Tibial nerve (tissue), 4 donors: ENCODE results near the gene KDM4B. TPM values are rescaled to one million over a fixed set of nuclear protein-coding genes. Genes with fewer than 3 reads are reported as not detected.

Experiments
- DNase-seq, 2 donors: peaks; one replicate each; pipeline ENCODE4 v3.0.0-alpha.2; 2019; ENCODE audit warnings: low spot score in 2 of 2
- H3K27ac ChIP-seq, 4 donors: fragments of 200-600 bp; sonication (generic) in 3 of 4; one replicate each; pipeline ENCODE4 v1.5.1; 2017 to 2019; ENCODE audit warnings: mild to moderate bottlenecking in 1 of 4
- H3K27me3 ChIP-seq, 2 donors: fragments of 200-600 bp; sonication (generic) in 1 of 2; one replicate each; pipeline versions ENCODE4 v1.5.1 to v1.6.0; 2017 to 2019
- H3K36me3 ChIP-seq, 3 donors: fragments of 200-600 bp; sonication (generic); one replicate each; pipeline ENCODE4 v1.5.1; 2018 to 2019
- H3K4me1 ChIP-seq, 4 donors: fragments of 200-600 bp; sonication (generic) in 3 of 4; one replicate each; pipeline ENCODE4 v1.5.1; 2017 to 2019
- H3K4me3 ChIP-seq, 4 donors: fragments of 200-600 bp; sonication (generic) in 3 of 4; one replicate each; pipeline ENCODE4 v1.5.1; 2017 to 2019; ENCODE audit warnings: mild to moderate bottlenecking in 1 of 4, moderate library complexity in 1 of 4
- H3K9me3 ChIP-seq, 4 donors: fragments of 200-600 bp; sonication (generic) in 3 of 4; one replicate each; pipeline ENCODE4 v1.5.1; 2017 to 2019
- CTCF ChIP-seq, 5 experiments: fragments of 200-600 bp in 3 of 5; fragments of 450-650 bp in 2 of 5; sonication (generic) in 3 of 5; IDR thresholded peaks; one replicate each; pipeline ENCODE4 v1.5.1; 2016 to 2019; ENCODE audit warnings: antibody characterized with exemption in 5 of 5, mild to moderate bottlenecking in 3 of 5, moderate library complexity in 2 of 5
- EP300 ChIP-seq, 2 donors: sonication (generic); formaldehyde crosslinking; IDR thresholded peaks; one replicate each; pipeline ENCODE4 v1.6.1; 2017; ENCODE audit warnings: antibody characterized with exemption in 2 of 2, mild to moderate bottlenecking in 1 of 2
- POLR2A ChIP-seq, 2 donors: fragments of 450-650 bp; IDR thresholded peaks; one replicate each; pipeline ENCODE4 v1.6.1; 2017; ENCODE audit warnings: antibody characterized with exemption in 2 of 2, mild to moderate bottlenecking in 2 of 2, moderate library complexity in 2 of 2
- WGBS, 2 donors: methylation state at CpG; one replicate each; pipeline ENCODE4 v1.1.5; 2018; 5-methylcytosine and 5-hydroxymethylcytosine counted together
- total RNA-seq, 4 donors: library from RNA; depleted of rRNA; stranded (reverse); fragments of >200 nt; gene quantifications; one replicate each; pipeline ENCODE4 v1.1.0, GENCODE V29; 2016

Gene KDM4B
- total RNA-seq, 4 donors from 2014 or later: 37.8 to 72.4 (median 57.2) TPM

GRCh38 chr19:5011476-5012238 is 42.7 kb downstream of the KDM4B start:
- WGBS, 2 donors: 28 to 57% methylated on average over 14 to 24 of the region's 26 CpGs
- no peak for DNase-seq
- Histone ChIP-seq H3K27ac (peak overlapping the region in 1 of 4 donors; percentile 68), H3K4me3 (no peak overlapping the region), H3K4me1 (peaks cover 0 to 38% (median 0%) of the 10 kb centered on the region in 4 donors), H3K36me3 (peaks cover 0 to 18% (median 7%) of the 10 kb centered on the region in 3 donors), H3K9me3 (peaks cover 0 to 10% (median 0%) of the 10 kb centered on the region in 4 donors), H3K27me3 (no peaks in the 10 kb centered on the region)
- peak in 1 of 2 donors; percentile 14 for TF ChIP-seq EP300 (IDR thresholded peaks at IDR 0.05)
- no peak for TF ChIP-seq CTCF (IDR thresholded peaks at IDR 0.05)
- no peak for TF ChIP-seq POLR2A (IDR thresholded peaks at IDR 0.05)

GRCh38 chr19:5012688-5013457 is 44.0 kb downstream of the KDM4B start:
- WGBS, 2 donors: 89 to 92% methylated on average over 12 to 18 of the region's 25 CpGs
- no peak for DNase-seq
- Histone ChIP-seq H3K36me3 (peaks cover 0 to 24% (median 10%) of the 10 kb centered on the region in 3 donors), H3K4me1 (peaks cover 0 to 41% (median 0%) of the 10 kb centered on the region in 4 donors), H3K27me3 (no peaks in the 10 kb centered on the region), H3K4me3 (no peak overlapping the region), H3K9me3 (peaks cover 0 to 2% (median 0%) of the 10 kb centered on the region in 4 donors), H3K27ac (peak overlapping the region in 1 of 4 donors; percentile 68)
- TF ChIP-seq EP300 (IDR thresholded peaks at IDR 0.05) (no peak), CTCF (IDR thresholded peaks at IDR 0.05) (no peak), POLR2A (IDR thresholded peaks at IDR 0.05) (no peak)

- Histone ChIP-seq H3K27ac (peak overlapping the region in 1 of 4 donors; percentile 68), H3K36me3 (peaks cover 0 to 33% (median 10%) of the 10 kb centered on the region in 3 donors), H3K4me1 (peaks cover 0 to 50% (median 0%) of the 10 kb centered on the region in 4 donors), H3K9me3 (no peaks in the 10 kb centered on the region), H3K4me3 (no peak overlapping the region), H3K27me3 (no peaks in the 10 kb centered on the region)
- no peak for TF ChIP-seq POLR2A (IDR thresholded peaks at IDR 0.05)
- no peak for TF ChIP-seq EP300 (IDR thresholded peaks at IDR 0.05)
- TF ChIP-seq CTCF (IDR thresholded peaks at IDR 0.05): no peak
- no peak for DNase-seq
- WGBS, 2 donors: 85 to 90% methylated on average over 14 of the region's 14 CpGs
Observed at GRCh38 chr19:5013761-5014160, 44.8 kb downstream of the KDM4B start.

- H3K27ac ChIP-seq: no peak overlapping the region
- H3K9me3 ChIP-seq: no peaks in the 10 kb centered on the region
- H3K36me3 ChIP-seq: peaks cover 0 to 34% (median 10%) of the 10 kb centered on the region in 3 donors
- peaks cover 0 to 52% (median 0%) of the 10 kb centered on the region in 4 donors for H3K4me1 ChIP-seq
- 90 to 91% methylated on average over 13 of the region's 13 CpGs for WGBS, 2 donors
- H3K4me3 ChIP-seq: no peak overlapping the region
- no peak for TF ChIP-seq CTCF (IDR thresholded peaks at IDR 0.05)
- TF ChIP-seq EP300 (IDR thresholded peaks at IDR 0.05): no peak
- no peak for TF ChIP-seq POLR2A (IDR thresholded peaks at IDR 0.05)
- no peak for DNase-seq
- no peaks in the 10 kb centered on the region for H3K27me3 ChIP-seq
Observed at GRCh38 chr19:5014941-5015340, 46.0 kb downstream of the KDM4B start.
